HL-60 (cell line): ENCODE measurements around the gene KANSL1.

ENCODE experiments used
- GABPA ChIP-seq: IDR thresholded peaks from 2 replicates; pipeline ENCODE4 v1.6.1; 2012; ENCODE audit warnings: low read depth
- POLR2AphosphoS5 ChIP-seq: IDR thresholded peaks from 2 replicates; pipeline ENCODE4 v1.6.1; 2012; ENCODE audit warnings: low read depth
- SPI1 ChIP-seq: IDR thresholded peaks from 2 replicates; pipeline ENCODE4 v1.6.1; 2012; ENCODE audit warnings: low read depth, mild to moderate bottlenecking, borderline replicate concordance
- TF ChIP-seq, protein P1 (sequence below): IDR thresholded peaks from one replicate; pipeline ENCODE4 v1.5.1; 2011; ENCODE audit warnings: low read length, control low read depth, inconsistent platforms; ENCODE audit not compliant: insufficient read depth

GRCh38 chr17:46056800-46057304, 136.4 kb downstream of the KANSL1 start:
- TF ChIP-seq, protein P1, sequence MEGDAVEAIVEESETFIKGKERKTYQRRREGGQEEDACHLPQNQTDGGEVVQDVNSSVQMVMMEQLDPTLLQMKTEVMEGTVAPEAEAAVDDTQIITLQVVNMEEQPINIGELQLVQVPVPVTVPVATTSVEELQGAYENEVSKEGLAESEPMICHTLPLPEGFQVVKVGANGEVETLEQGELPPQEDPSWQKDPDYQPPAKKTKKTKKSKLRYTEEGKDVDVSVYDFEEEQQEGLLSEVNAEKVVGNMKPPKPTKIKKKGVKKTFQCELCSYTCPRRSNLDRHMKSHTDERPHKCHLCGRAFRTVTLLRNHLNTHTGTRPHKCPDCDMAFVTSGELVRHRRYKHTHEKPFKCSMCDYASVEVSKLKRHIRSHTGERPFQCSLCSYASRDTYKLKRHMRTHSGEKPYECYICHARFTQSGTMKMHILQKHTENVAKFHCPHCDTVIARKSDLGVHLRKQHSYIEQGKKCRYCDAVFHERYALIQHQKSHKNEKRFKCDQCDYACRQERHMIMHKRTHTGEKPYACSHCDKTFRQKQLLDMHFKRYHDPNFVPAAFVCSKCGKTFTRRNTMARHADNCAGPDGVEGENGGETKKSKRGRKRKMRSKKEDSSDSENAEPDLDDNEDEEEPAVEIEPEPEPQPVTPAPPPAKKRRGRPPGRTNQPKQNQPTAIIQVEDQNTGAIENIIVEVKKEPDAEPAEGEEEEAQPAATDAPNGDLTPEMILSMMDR = no peak
- TF ChIP-seq POLR2AphosphoS5 (peak; percentile 38; the same call in 1 of the 2 replicates), GABPA (no peak), SPI1 (no peak)
